ENCODE data around the gene CERS6.
"Not testable (repeated sequence)": the region's sequence is repeated elsewhere in the genome, so short reads cannot be mapped to it uniquely, and the experiment has no call there.

GRCh38 chr2:168493219-168493618 is 37.1 kb downstream of the CERS6 start:
- TF ChIP-seq CTCF (IDR thresholded peaks at IDR 0.05): not testable (repeated sequence)
- TF ChIP-seq POLR2A (IDR thresholded peaks at IDR 0.05): peak; percentile 52

Measured in transverse colon (tissue), 3 donors.